HG02759 (cell line): Measurements from ENCODE around the gene PCCB.
"Not testable (repeated sequence)": the region's sequence is repeated elsewhere in the genome, so short reads cannot be mapped to it uniquely, and the experiment has no call there.

Experiments used
- ATAC-seq: cut with Tn5 transposase; IDR thresholded peaks from one replicate; pipeline ENCODE4 v1.9.1; 2021; ENCODE audit warnings: mild to moderate bottlenecking, moderate library complexity; ENCODE audit not compliant: unreplicated experiment

The PCCB gene

GRCh38 chr3:136250059-136250902 is at the start of gene PCCB:
PCCB (plus strand) TSS chr3:136250340; CDS start chr3:136250376, 36 bp downstream.
- ATAC-seq, result peak; percentile 98

- ATAC-seq, result no peak
Measured at GRCh38 chr3:136207489-136208115, 42.5 kb upstream of the PCCB start.

- ATAC-seq, result no peak
Measured at GRCh38 chr3:136209921-136210320, 40.2 kb upstream of the PCCB start.

- ATAC-seq, result no peak
Measured at GRCh38 chr3:136211547-136211946, 38.6 kb upstream of the PCCB start.

GRCh38 chr3:136222746-136223145 is 27.4 kb upstream of the PCCB start:
- ATAC-seq, result not testable (repeated sequence)

GRCh38 chr3:136232413-136232812 is 17.7 kb upstream of the PCCB start:
- no peak for ATAC-seq

GRCh38 chr3:136235545-136235944 is 14.6 kb upstream of the PCCB start:
- ATAC-seq, result no peak

GRCh38 chr3:136236109-136236508 is 14.0 kb upstream of the PCCB start:
- ATAC-seq, result no peak

- ATAC-seq, result no peak
Measured at GRCh38 chr3:136237103-136237502, 13.0 kb upstream of the PCCB start.

- no peak for ATAC-seq
Measured at GRCh38 chr3:136237961-136238649, 12.0 kb upstream of the PCCB start.

- no peak for ATAC-seq
Measured at GRCh38 chr3:136239094-136239493, 11.0 kb upstream of the PCCB start.

- no peak for ATAC-seq
Measured at GRCh38 chr3:136245691-136246090, 4.4 kb upstream of the PCCB start.

- no peak for ATAC-seq
Measured at GRCh38 chr3:136247436-136247835, 2.7 kb upstream of the PCCB start.

GRCh38 chr3:136247855-136248590 is 2.1 kb upstream of the PCCB start:
- no peak for ATAC-seq

GRCh38 chr3:136249091-136249490 is 1.0 kb upstream of the PCCB start:
- no peak for ATAC-seq

GRCh38 chr3:136249593-136249992 is 547 bp upstream of the PCCB start:
- no peak for ATAC-seq

- ATAC-seq, result peak; percentile 19
Measured at GRCh38 chr3:136250903-136251460, 842 bp downstream of the PCCB start.

GRCh38 chr3:136251511-136251910 is 1.4 kb downstream of the PCCB start:
- no peak for ATAC-seq

- no peak for ATAC-seq
Measured at GRCh38 chr3:136255672-136256406, 5.7 kb downstream of the PCCB start.

GRCh38 chr3:136258199-136258598 is 8.1 kb downstream of the PCCB start:
- ATAC-seq, result no peak
